Transverse colon (tissue), 4 donors: Measurements from ENCODE around the gene SERPINA9. TPM values are rescaled to one million over a fixed set of nuclear protein-coding genes. Genes with fewer than 3 reads are reported as not detected.

Source experiments
- DNase-seq: peaks from one replicate; pipeline ENCODE4 v3.0.0-alpha.2; 2019
- H3K27ac ChIP-seq, 4 donors: fragments of 200-600 bp; sonication (generic); 2 replicates each; pipeline ENCODE4 v1.5.1; 2016 to 2018; ENCODE audit warnings: inconsistent platforms in 4 of 4
- H3K27me3 ChIP-seq: fragments of 200-600 bp; sonication (generic); 2 replicates; pipeline ENCODE4 v1.5.1; 2017; ENCODE audit warnings: inconsistent platforms
- H3K36me3 ChIP-seq, 4 donors: fragments of 200-600 bp; sonication (generic); 2 replicates each; pipeline ENCODE4 v1.5.1; 2017 to 2019; ENCODE audit warnings: inconsistent platforms in 4 of 4
- H3K4me1 ChIP-seq, 4 donors: fragments of 200-600 bp; sonication (generic); 2 replicates each; pipeline ENCODE4 v1.5.1; 2017 to 2020; ENCODE audit warnings: inconsistent platforms in 4 of 4
- H3K4me3 ChIP-seq, 4 donors: fragments of 200-600 bp; sonication (generic); 1 replicate in 1 of 4; 2 replicates in 3 of 4; pipeline versions ENCODE4 v1.5.1 to v1.6.1; 2017 to 2019; ENCODE audit warnings: inconsistent platforms in 4 of 4
- H3K9me3 ChIP-seq, 2 donors: fragments of 200-600 bp; sonication (generic); 2 replicates each; pipeline ENCODE4 v1.5.1; 2017 to 2019; ENCODE audit warnings: inconsistent platforms in 2 of 2
- EP300 ChIP-seq: sonication (generic); formaldehyde crosslinking; IDR thresholded peaks from one replicate; pipeline ENCODE4 v1.6.1; 2017; ENCODE audit warnings: antibody characterized with exemption, low read depth
- POLR2A ChIP-seq: fragments of 450-650 bp; IDR thresholded peaks from one replicate; pipeline ENCODE4 v1.6.1; 2016; ENCODE audit warnings: antibody characterized with exemption, mild to moderate bottlenecking, moderate library complexity
- POLR2AphosphoS5 ChIP-seq, 3 donors: sonication (generic); formaldehyde crosslinking; IDR thresholded peaks; one replicate each; pipeline ENCODE4 v1.6.1; 2016; ENCODE audit warnings: antibody characterized with exemption in 3 of 3
- WGBS, 2 donors: methylation state at CpG; one replicate each; pipeline ENCODE4 v1.1.5; 2018; ENCODE audit warnings: low coverage in 1 of 2; 5-methylcytosine and 5-hydroxymethylcytosine counted together
- in situ Hi-C, 4 donors: fragments of 200-750 bp; cut with MboI; loops; one replicate each; pipeline versions ENCODE4 v1.15.0 to v1.15.1; 2017; ENCODE audit warnings: low sequenced_read_pairs in 3 of 4, low pct_ligation_motif_present in 1 of 4, low pct_unique_long_range_greater_than_20kb in 1 of 4
- intact Hi-C: fragments of 100-400 bp; cut with DNase I; formaldehyde crosslinking; loops from one replicate; pipeline ENCODE4 v1.15.1; 2023; ENCODE audit warnings: low total_unique reads
- total RNA-seq, 4 donors: library from RNA; depleted of rRNA; stranded (reverse); fragments of >200 nt; gene quantifications; one replicate each; pipeline ENCODE4 v1.1.0, GENCODE V29; 2016
- TF ChIP-seq, protein P1 (sequence below), 5 experiments: fragments of 200-600 bp in 3 of 5; fragments of 450-650 bp in 2 of 5; sonication (generic) in 3 of 5; IDR thresholded peaks; 1 replicate in 2 of 5; 2 replicates in 3 of 5; pipeline ENCODE4 v1.5.1; 2016 to 2017; ENCODE audit warnings: antibody characterized with exemption in 5 of 5, inconsistent platforms in 3 of 5, mild to moderate bottlenecking in 2 of 5, moderate library complexity in 1 of 5

Gene SERPINA9
- not detected for total RNA-seq

DNA sequence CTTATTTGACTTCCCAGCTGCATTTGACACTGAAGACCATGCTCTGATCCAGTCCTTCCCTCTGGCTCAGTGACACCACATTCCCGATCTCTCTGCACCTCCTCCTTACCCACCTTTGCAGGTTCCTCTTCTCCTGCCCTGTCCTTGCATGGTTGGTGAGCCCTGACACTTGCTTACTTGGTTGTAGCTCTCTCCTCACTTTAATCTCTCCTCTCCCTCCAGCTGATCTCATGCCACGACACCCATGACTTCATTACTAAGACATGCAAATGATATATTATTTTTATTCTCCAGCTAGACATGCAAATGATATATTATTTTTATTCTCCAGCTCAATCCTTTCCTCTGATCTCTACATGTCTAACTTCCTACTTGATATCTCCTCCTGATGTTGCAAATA is at the start of gene SERPINA9:
TSS of gene SERPINA9 (minus strand) at position 175 of the 400 bp plus-strand sequence. CDS start 6,357 bp downstream, outside the sequence.
- Histone ChIP-seq H3K9me3 (peaks cover 4 to 8% of the 10 kb centered on the region in 2 donors), H3K4me1 (no peaks in the 10 kb centered on the region), H3K4me3 (no peak within 1 kb of the TSS), H3K27ac (no peak within 1 kb of the TSS), H3K36me3 (no peaks in the 10 kb centered on the region), H3K27me3 (no peaks in the 10 kb centered on the region)
- no peak for DNase-seq
- in situ Hi-C loops = no loop called here
- WGBS, 2 donors = 60 to 71% methylated on average over 2 of the region's 2 CpGs
- TF ChIP-seq, protein P1, sequence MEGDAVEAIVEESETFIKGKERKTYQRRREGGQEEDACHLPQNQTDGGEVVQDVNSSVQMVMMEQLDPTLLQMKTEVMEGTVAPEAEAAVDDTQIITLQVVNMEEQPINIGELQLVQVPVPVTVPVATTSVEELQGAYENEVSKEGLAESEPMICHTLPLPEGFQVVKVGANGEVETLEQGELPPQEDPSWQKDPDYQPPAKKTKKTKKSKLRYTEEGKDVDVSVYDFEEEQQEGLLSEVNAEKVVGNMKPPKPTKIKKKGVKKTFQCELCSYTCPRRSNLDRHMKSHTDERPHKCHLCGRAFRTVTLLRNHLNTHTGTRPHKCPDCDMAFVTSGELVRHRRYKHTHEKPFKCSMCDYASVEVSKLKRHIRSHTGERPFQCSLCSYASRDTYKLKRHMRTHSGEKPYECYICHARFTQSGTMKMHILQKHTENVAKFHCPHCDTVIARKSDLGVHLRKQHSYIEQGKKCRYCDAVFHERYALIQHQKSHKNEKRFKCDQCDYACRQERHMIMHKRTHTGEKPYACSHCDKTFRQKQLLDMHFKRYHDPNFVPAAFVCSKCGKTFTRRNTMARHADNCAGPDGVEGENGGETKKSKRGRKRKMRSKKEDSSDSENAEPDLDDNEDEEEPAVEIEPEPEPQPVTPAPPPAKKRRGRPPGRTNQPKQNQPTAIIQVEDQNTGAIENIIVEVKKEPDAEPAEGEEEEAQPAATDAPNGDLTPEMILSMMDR (IDR thresholded peaks at IDR 0.05) = no peak
- TF ChIP-seq POLR2A (no peak), EP300 (no peak), POLR2AphosphoS5 (IDR thresholded peaks at IDR 0.05) (no peak)
- intact Hi-C loops = no loop called here

- intact Hi-C loops (no loop called here), in situ Hi-C loops (no loop called here)
- TF ChIP-seq, protein P1 (IDR thresholded peaks at IDR 0.05) = no peak
- TF ChIP-seq EP300 (no peak), POLR2A (no peak), POLR2AphosphoS5 (IDR thresholded peaks at IDR 0.05) (no peak)
- Histone ChIP-seq H3K4me3 (no peak overlapping the region), H3K27me3 (peaks cover 4% of the 10 kb centered on the region), H3K27ac (no peak overlapping the region), H3K36me3 (no peaks in the 10 kb centered on the region), H3K9me3 (no peaks in the 10 kb centered on the region), H3K4me1 (no peaks in the 10 kb centered on the region)
- WGBS, 2 donors = 59% methylated on average over 3 of the region's 3 CpGs; no CpG with 5 or more reads in 1 of the 2 donors
- DNase-seq = no peak
Observed at GRCh38 chr14:94524093-94524492, 48.1 kb upstream of the SERPINA9 start.

DNA sequence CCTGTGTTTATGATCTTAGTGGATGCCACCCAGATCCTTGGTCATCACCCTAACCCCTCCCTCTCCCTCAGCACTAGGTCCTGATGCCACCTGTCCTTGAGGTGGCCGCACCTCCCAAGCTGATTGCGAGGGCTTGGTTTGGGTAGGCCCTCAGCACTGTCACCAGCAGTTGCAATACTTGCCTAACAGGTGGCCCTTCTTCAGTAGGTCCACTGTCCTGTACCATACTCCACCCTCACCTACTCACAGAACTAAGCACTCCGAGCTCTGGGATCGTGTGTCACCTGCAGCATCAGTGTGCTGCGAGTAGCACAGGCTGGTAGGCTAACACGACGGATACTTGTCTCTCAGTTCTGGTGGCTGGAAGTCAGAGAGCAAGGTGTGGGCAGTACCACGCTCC is 47.3 kb upstream of the SERPINA9 start:
- TF ChIP-seq POLR2A (no peak), EP300 (no peak), POLR2AphosphoS5 (IDR thresholded peaks at IDR 0.05) (no peak)
- TF ChIP-seq, protein P1 (IDR thresholded peaks at IDR 0.05) = no peak
- intact Hi-C loops = no loop called here
- Histone ChIP-seq H3K27ac (no peak overlapping the region), H3K4me3 (no peak overlapping the region), H3K4me1 (no peaks in the 10 kb centered on the region), H3K36me3 (no peaks in the 10 kb centered on the region), H3K27me3 (peaks cover 4% of the 10 kb centered on the region), H3K9me3 (no peaks in the 10 kb centered on the region)
- 90% methylated on average over 8 of the region's 8 CpGs; no CpG with 5 or more reads in 1 of the 2 donors for WGBS, 2 donors
- no peak for DNase-seq
- in situ Hi-C loops = no loop called here

- no peak for TF ChIP-seq POLR2A
- no peak for TF ChIP-seq POLR2AphosphoS5 (IDR thresholded peaks at IDR 0.05)
- TF ChIP-seq, protein P1 (IDR thresholded peaks at IDR 0.05) = no peak
- TF ChIP-seq EP300 = no peak
- 82% methylated on average over 7 of the region's 7 CpGs; no CpG with 5 or more reads in 1 of the 2 donors for WGBS, 2 donors
- no peak overlapping the region for H3K27ac ChIP-seq
- H3K36me3 ChIP-seq = no peaks in the 10 kb centered on the region
- in situ Hi-C loops (no loop called here), intact Hi-C loops (no loop called here)
- peaks cover 4% of the 10 kb centered on the region for H3K27me3 ChIP-seq
- no peaks in the 10 kb centered on the region for H3K9me3 ChIP-seq
- H3K4me1 ChIP-seq = no peaks in the 10 kb centered on the region
- DNase-seq = no peak
- H3K4me3 ChIP-seq = no peak overlapping the region
Observed at GRCh38 chr14:94522115-94522724, 46.2 kb upstream of the SERPINA9 start.
